Stomach (tissue), 4 donors: Measurements from ENCODE around the gene PLA2G12A.

Source experiments
- CTCF ChIP-seq, 7 experiments: fragments of 450-650 bp in 4 of 7; fragments of 200-600 bp in 3 of 7; sonication (generic) in 3 of 7; IDR thresholded peaks; one replicate each; pipeline ENCODE4 v1.5.1; 2016 to 2019; ENCODE audit warnings: antibody characterized with exemption in 7 of 7, control low read depth in 2 of 7, mild to moderate bottlenecking in 1 of 7
- EP300 ChIP-seq: sonication (generic); formaldehyde crosslinking; IDR thresholded peaks from one replicate; pipeline ENCODE4 v1.6.1; 2017; ENCODE audit warnings: antibody characterized with exemption
- POLR2A ChIP-seq, 4 donors: fragments of 450-650 bp; IDR thresholded peaks; one replicate each; pipeline ENCODE4 v1.6.1; 2016; ENCODE audit warnings: antibody characterized with exemption in 4 of 4, control low read depth in 2 of 4, mild to moderate bottlenecking in 1 of 4, moderate library complexity in 1 of 4
- POLR2AphosphoS5 ChIP-seq, 3 donors: sonication (generic); formaldehyde crosslinking; IDR thresholded peaks; one replicate each; pipeline ENCODE4 v1.6.1; 2016; ENCODE audit warnings: antibody characterized with exemption in 3 of 3

GRCh38 chr4:109721033-109721432 lies 8.8 kb downstream of the PLA2G12A start:
- TF ChIP-seq CTCF (IDR thresholded peaks at IDR 0.05) = no peak
- TF ChIP-seq POLR2AphosphoS5 (IDR thresholded peaks at IDR 0.05) = no peak
- TF ChIP-seq POLR2A (IDR thresholded peaks at IDR 0.05) = no peak
- no peak for TF ChIP-seq EP300
